Endodermal cell (in vitro differentiated cells): ENCODE results near the gene DPF3. TPM values are rescaled to one million over a fixed set of nuclear protein-coding genes. Genes with fewer than 3 reads are reported as not detected.

ENCODE experiments used
- DNase-seq: peaks from one replicate; pipeline ENCODE4 v3.0.0-alpha.2; 2017
- H3K27ac ChIP-seq: 2 replicates; pipeline ENCODE4 v1.5.1; 2013; ENCODE audit warnings: mild to moderate bottlenecking, low read depth, low read length, moderate library complexity
- H3K27me3 ChIP-seq: 2 replicates; pipeline ENCODE4 v1.6.1; 2013; ENCODE audit warnings: mild to moderate bottlenecking, low read length, moderate library complexity; ENCODE audit not compliant: insufficient read depth, control insufficient read depth, poor library complexity, severe bottlenecking
- H3K36me3 ChIP-seq: 2 replicates; pipeline ENCODE4 v1.7.0; 2013; ENCODE audit warnings: mild to moderate bottlenecking, low read length, moderate library complexity; ENCODE audit not compliant: control insufficient read depth, insufficient read depth
- H3K4me1 ChIP-seq: one replicate; pipeline ENCODE4 v1.7.0; 2013; ENCODE audit warnings: low read length; ENCODE audit not compliant: control insufficient read depth, insufficient read depth
- H3K4me3 ChIP-seq: 2 replicates; pipeline ENCODE4 v1.5.1; 2013; ENCODE audit warnings: mild to moderate bottlenecking, low read length, moderate library complexity
- H3K9ac ChIP-seq: 2 replicates; pipeline ENCODE4 v1.6.1; 2013; ENCODE audit warnings: mild to moderate bottlenecking, low read length, moderate library complexity; ENCODE audit not compliant: poor library complexity, severe bottlenecking; ENCODE audit errors: extremely low read depth
- H3K9me3 ChIP-seq: 2 replicates; pipeline ENCODE4 v1.6.1; 2013; ENCODE audit warnings: mild to moderate bottlenecking, low read length, moderate library complexity; ENCODE audit not compliant: control insufficient read depth
- H3K27ac Mint-ChIP-seq: 2 replicates; pipeline ENCODE4 v1.8.0; 2020; ENCODE audit warnings: mixed read lengths
- H3K27me3 Mint-ChIP-seq: 2 replicates; pipeline ENCODE4 v1.8.0; 2021; ENCODE audit warnings: mild to moderate bottlenecking, mixed read lengths; ENCODE audit not compliant: insufficient read depth
- H3K36me3 Mint-ChIP-seq: 2 replicates; pipeline ENCODE4 v1.8.0; 2020; ENCODE audit warnings: low read depth, mixed read lengths
- H3K4me1 Mint-ChIP-seq: 2 replicates; pipeline ENCODE4 v1.8.0; 2020; ENCODE audit warnings: mixed read lengths
- H3K4me3 Mint-ChIP-seq: 2 replicates; pipeline ENCODE4 v1.8.0; 2020; ENCODE audit warnings: mild to moderate bottlenecking, moderate library complexity, mixed read lengths
- H3K9me3 Mint-ChIP-seq: 2 replicates; pipeline ENCODE4 v1.8.0; 2020; ENCODE audit warnings: mild to moderate bottlenecking, mixed read lengths
- CTCF ChIP-seq: fragments of 200-600 bp; sonication (generic); conservative IDR thresholded peaks from 2 replicates; pipeline ENCODE4 v1.5.0; 2021; ENCODE audit warnings: antibody characterized with exemption, mild to moderate bottlenecking
- WGBS, 2 experiments: methylation state at CpG; one replicate each; pipeline versions ENCODE4 v1.1.5 to v1.1.7; 2013; ENCODE audit warnings: missing lambda C conversion rate in 2 of 2, mixed read lengths in 1 of 2; ENCODE audit not compliant: insufficient coverage in 1 of 2, insufficient read length in 1 of 2; 5-methylcytosine and 5-hydroxymethylcytosine counted together
- total RNA-seq, 2 donors: library from RNA; stranded (reverse); fragmentation: NEBNext Ultra II Directional in 1 of 2; extraction: Animal tissue kit (Norgen Biotek cat#: 25700) in 1 of 2; gene quantifications; 2 replicates in 1 of 2; 3 replicates in 1 of 2; pipeline ENCODE4 v1.2.1, GENCODE V29; 2021

The DPF3 gene
- total RNA-seq, 2 donors from 2014 or later = not detected

GRCh38 chr14:72606879-72607278, 287.0 kb downstream of the DPF3 start:
- Mint-ChIP-seq H3K4me3 (no peak overlapping the region), H3K27me3 (peaks cover 5% of the 10 kb centered on the region), H3K36me3 (no peaks in the 10 kb centered on the region), H3K4me1 (no peaks in the 10 kb centered on the region), H3K27ac (no peak overlapping the region), H3K9me3 (no peaks in the 10 kb centered on the region)
- no peaks in the 10 kb centered on the region for H3K9me3 ChIP-seq
- H3K36me3 ChIP-seq = no peaks in the 10 kb centered on the region
- H3K9ac ChIP-seq = no peak overlapping the region
- no peaks in the 10 kb centered on the region for H3K27me3 ChIP-seq
- no peak overlapping the region for H3K27ac ChIP-seq
- no peak for DNase-seq
- WGBS, 2 experiments = 90% methylated on average over 1 of the region's 1 CpG; no CpG with 5 or more reads in 1 of the 2 experiments
- no peak overlapping the region for H3K4me3 ChIP-seq
- TF ChIP-seq CTCF = no peak
- no peaks in the 10 kb centered on the region for H3K4me1 ChIP-seq

DNA sequence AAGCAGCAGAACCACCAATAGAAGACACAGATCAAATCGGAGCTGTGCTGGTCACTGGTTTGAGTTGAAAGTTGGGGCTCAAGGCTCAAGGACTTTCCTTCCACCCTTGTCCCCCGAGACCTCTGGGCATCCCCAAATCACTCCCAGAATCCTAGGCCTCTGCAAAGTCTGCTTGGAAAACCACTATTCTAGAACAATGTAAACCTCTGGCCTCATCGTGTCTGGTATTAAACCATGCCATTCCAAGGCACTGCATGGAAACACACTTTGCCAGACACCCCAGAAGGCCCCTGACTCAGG, 288.0 kb downstream of the DPF3 start:
- H3K4me1 ChIP-seq = no peaks in the 10 kb centered on the region
- no peak for TF ChIP-seq CTCF
- H3K27me3 Mint-ChIP-seq = peaks cover 2% of the 10 kb centered on the region

GRCh38 chr14:72605096-72605920, 288.6 kb downstream of the DPF3 start:
- Histone ChIP-seq H3K9me3 (no peaks in the 10 kb centered on the region), H3K4me1 (no peaks in the 10 kb centered on the region), H3K27ac (no peak overlapping the region), H3K9ac (no peak overlapping the region), H3K4me3 (no peak overlapping the region), H3K27me3 (no peaks in the 10 kb centered on the region), H3K36me3 (no peaks in the 10 kb centered on the region)
- H3K4me1 Mint-ChIP-seq = peaks cover 4% of the 10 kb centered on the region
- no peak overlapping the region for H3K4me3 Mint-ChIP-seq
- H3K9me3 Mint-ChIP-seq = no peaks in the 10 kb centered on the region
- H3K36me3 Mint-ChIP-seq = no peaks in the 10 kb centered on the region
- WGBS, 2 experiments = 92 to 96% methylated on average over 15 to 18 of the region's 18 CpGs
- peak; percentile 43 for DNase-seq
- peaks cover 2% of the 10 kb centered on the region for H3K27me3 Mint-ChIP-seq
- H3K27ac Mint-ChIP-seq = no peak overlapping the region
- TF ChIP-seq CTCF = no peak

More for the DNA sequence above, 288.0 kb downstream of the DPF3 start:
- WGBS, 2 experiments = 93% methylated on average over 3 of the region's 3 CpGs; no CpG with 5 or more reads in 1 of the 2 experiments
- H3K4me1 Mint-ChIP-seq = no peaks in the 10 kb centered on the region
- H3K4me3 Mint-ChIP-seq = no peak overlapping the region
- no peak for DNase-seq
- H3K9me3 ChIP-seq = no peaks in the 10 kb centered on the region
- H3K27ac ChIP-seq = no peak overlapping the region
- no peak overlapping the region for H3K4me3 ChIP-seq
- H3K27ac Mint-ChIP-seq = no peak overlapping the region
- H3K9me3 Mint-ChIP-seq = no peaks in the 10 kb centered on the region
- H3K36me3 Mint-ChIP-seq = no peaks in the 10 kb centered on the region
- no peak overlapping the region for H3K9ac ChIP-seq
- H3K27me3 ChIP-seq = no peaks in the 10 kb centered on the region
- H3K36me3 ChIP-seq = no peaks in the 10 kb centered on the region
